GDM1 (cell line): ENCODE measurements around the gene DTNB.
"Not testable (repeated sequence)": the region's sequence is repeated elsewhere in the genome, so short reads cannot be mapped to it uniquely, and the experiment has no call there.

Experiments
- DNase-seq: peaks from one replicate; lab custom pipeline; 2025; lab: John Stamatoyannopoulos, UW

Gene DTNB

GRCh38 chr2:25418944-25419677 is 254.3 kb downstream of the DTNB start:
- no peak for DNase-seq

DNA sequence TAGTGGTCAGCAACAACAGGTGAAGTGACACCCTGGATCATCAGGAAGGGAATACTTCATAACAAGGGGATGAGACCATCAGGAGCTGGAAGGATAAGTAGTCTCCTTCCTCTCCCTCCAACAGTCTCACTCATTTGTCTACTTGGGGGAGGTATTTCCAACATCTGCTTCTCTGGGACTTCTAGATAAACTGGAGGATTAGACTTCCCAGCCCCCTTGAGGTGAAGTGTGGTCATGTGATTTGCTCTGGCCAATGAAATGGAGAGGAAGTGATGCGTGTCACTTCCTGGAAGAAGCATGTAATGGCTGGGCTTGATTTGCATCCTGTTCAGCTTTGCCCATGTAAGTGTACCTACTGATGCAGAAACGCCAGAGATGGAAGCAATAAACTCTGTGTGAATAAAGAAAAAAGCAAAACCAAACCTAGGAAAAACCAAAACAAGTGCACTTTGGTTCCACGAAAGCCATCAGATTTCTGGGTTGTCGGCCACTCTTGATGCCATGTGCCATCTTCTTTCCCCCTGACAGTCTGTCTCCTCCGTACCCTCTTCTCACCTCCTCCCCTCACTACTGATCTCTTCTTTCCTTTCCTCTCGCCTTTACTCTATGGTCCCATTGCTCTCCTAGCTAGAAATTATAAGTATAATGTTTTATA is 255.5 kb downstream of the DTNB start:
- DNase-seq, result no peak

- no peak for DNase-seq
Observed at GRCh38 chr2:25416674-25417073, 256.7 kb downstream of the DTNB start.

DNA sequence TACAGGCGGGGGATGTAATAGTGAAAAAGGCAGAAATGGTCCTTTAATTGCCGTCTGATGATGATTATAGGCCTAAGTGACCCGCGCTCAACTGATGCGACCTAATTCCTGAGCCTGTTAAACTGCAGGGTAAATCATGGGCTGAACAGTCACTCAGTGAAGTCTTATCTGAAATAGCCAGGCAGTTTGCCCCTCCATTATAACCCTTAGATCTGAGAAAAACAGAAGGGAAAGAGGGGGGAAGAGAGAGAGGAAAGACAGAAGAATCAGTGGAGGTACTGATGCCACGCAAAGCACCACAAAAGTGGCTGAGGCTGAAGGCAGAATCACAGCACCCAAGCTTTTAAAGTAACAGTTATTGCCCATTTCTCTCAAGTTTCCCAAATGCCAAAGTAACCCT is 258.6 kb downstream of the DTNB start:
- DNase-seq, result no peak

GRCh38 chr2:25413409-25413808 is 260.0 kb downstream of the DTNB start:
- DNase-seq, result not testable (repeated sequence)

DNA sequence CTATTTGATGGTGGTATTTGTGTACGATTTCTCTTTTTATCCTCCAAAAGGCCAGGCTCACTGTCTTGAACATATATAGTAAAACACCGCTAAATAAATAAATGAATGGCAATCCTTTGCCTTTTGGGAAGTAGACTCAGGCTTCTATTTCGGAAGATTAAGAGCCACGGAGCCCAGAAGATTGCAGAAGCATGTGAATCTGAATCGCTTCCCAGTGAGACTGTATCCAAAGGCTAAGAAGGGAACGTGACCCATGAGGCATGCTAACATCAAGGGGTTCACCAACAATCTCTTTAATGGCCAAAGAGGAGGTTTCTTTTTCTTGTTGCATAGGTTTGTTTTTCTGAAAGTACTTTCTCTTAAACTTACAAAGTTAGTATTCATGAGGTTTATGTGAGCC is 261.6 kb downstream of the DTNB start:
- DNase-seq, result no peak

GRCh38 chr2:25411281-25411680 is 262.1 kb downstream of the DTNB start:
- no peak for DNase-seq

DNA sequence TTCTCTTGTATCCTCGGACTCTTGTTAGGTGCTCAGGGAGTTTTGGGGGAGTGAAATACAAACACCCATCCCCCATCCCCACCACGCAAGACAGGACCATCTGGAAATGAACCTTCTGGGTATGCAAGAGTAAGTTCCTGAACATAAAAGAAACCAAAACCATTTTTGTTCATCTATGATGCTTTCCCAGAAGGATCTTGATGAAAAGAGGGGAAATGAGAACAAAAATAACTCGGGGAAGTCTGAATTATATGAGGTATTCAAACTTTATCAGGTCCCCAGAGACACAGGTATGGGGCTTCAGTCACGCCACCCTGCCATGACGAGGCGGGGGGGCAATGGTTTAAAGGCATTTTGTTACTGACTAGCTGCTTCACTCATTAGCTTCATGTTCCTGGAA is 263.0 kb downstream of the DTNB start:
- DNase-seq, result no peak

DNA sequence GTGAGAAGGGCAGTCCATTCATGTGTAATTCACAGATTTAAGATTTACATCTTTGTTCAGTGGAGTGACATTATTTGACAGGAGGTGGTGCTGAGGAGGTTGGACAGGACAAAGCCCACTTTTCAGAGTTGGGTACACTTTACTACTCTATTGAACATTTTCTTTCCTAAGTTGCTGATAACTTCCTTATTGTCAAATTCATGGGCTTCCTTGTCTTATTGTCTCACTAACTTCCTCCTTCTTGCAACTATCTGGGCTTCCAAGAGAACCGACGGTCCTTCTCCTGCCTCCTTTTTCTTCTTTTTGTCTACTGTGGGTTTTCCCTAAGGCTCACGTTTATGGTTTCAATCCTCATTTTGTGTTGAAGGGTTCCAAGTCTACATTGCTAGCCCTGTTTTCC is 263.9 kb downstream of the DTNB start:
- DNase-seq, result no peak

DNA sequence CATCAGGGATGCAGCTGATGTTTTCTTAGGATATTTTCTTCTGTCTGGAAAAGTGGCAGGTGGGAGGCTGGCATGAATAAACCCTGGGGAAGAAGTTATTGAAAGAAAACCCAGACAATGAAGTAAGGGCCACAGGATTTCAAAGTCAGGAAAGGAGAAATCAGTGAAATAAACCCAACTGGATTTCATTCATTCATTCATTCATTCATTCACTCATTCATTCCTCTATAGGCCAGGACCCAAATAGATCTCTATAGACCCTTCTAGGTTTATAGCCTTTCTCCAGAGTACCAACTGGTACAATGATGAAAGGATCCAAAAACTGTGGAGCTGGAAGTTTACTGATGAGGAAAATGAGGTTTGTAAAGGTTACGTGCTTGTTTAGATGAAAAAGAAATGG is 264.3 kb downstream of the DTNB start:
- DNase-seq, result no peak

- DNase-seq, result no peak
Observed at GRCh38 chr2:25405611-25406295, 267.6 kb downstream of the DTNB start.

DNA sequence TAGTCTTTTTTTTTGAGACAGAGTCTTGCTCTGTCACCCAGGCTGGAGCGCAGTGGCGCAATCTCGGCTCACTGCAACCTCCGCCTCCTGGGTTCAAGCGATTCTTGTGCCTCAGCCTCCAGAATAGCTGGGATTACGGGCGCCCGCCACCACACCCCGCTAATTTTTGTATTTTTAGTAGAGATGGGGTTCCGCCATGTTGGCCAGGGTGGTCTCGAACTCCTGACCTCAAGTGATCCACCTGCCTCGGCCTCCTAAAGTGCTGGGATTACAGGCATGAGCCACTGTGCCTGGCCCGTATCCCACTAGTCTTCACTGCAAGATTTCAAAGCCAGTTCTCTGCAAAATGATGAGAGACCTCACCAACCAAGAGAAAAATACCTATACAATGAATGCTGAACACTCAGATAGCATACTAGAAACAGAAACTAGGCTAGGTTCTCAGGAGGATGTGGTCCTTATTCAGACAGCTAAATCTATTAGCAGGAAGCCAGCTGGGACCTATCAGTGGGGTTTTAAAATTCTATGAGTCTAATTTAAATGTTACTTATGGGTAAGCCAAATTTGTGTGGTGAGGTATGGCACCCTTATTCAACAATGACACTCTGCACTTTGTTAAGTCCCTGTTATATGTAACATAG is 270.1 kb downstream of the DTNB start:
- DNase-seq, result not testable (repeated sequence)

GRCh38 chr2:25402477-25402876 is 270.9 kb downstream of the DTNB start:
- no peak for DNase-seq

DNA sequence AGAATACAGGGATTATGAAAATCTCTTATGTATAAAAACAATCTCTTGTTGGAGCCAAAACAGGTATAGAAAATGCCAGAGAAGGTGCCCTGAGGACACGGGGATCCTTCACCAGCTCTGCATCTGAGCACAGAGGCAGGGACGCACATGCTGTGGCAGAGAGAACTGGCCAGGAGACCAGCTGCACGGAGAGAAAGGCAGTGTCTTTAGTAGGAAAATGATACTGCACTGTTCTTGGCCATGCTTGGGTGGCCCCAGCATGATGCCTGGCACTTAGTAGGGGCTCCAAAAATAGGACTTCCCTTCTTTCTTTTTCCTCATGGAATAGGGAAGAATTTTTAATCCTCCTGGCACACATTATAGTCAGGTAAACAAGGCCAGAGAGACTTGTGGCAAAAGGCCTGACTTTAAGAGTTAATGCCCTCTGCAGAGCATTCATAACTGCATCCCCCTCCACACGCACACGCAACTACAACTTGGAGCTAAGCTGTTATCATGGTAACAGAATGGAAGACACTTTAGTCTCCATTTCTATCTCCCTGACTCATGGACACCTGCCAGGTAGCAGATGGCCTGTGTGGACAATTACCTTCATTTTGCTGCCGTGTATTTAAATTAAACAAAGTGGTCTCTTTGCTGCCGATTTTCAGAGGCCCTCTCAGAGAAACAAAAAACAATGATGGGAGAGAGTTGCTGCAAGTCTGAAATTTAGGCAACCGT is 271.9 kb downstream of the DTNB start:
- DNase-seq, result no peak

DNA sequence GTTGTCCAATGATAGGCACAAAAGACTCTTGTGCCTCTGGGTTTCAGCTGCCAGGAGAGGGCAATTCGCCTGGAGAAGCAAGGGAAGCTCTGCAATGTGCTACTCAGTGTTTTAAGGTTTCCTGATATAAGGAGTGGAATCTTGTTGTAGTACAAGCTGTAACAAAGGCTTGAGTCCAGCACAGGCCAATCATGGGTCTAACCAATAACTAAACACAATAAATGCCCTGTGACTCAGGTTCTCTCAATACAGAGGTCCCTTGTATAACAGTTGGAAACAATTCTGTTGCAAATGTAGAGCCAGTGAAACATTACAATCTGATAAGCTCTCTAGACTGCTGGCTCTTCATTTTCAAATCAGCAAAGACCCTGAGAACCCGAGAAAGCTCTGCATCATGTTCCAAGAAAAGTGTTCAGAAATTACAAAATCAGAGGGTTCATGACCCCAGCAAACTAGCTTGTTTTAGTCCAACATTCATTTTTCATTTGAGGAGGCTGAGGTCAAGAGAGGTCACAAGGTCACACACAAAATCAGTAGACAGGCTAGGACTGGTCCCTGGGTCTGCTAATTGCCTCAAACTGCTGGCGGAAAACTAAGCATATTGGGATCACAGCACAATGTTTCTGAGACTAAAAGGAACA is 272.7 kb downstream of the DTNB start:
- DNase-seq, result no peak

DNA sequence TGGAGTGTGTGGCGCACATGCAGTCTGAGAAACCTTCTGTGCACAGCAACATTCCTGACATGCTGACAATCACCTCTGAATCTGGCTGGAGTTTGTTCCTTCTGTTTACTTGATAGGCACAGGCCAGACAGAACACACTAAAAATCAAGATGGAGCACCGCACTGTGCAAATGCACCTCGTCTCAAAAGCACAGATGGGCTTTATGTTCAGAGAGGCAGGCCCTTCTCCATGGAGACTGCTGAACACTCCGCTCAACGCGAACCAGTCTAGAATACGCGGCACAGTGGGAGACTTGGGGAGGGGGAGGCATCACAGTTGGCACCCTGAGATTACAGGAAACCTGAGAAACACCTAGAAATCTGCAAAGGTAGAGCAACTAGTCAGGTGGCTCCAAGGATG is 273.2 kb downstream of the DTNB start:
- no peak for DNase-seq

- DNase-seq, result no peak
Observed at GRCh38 chr2:25398534-25398933, 274.8 kb downstream of the DTNB start.

- DNase-seq, result no peak
Observed at GRCh38 chr2:25397777-25398176, 275.6 kb downstream of the DTNB start.

DNA sequence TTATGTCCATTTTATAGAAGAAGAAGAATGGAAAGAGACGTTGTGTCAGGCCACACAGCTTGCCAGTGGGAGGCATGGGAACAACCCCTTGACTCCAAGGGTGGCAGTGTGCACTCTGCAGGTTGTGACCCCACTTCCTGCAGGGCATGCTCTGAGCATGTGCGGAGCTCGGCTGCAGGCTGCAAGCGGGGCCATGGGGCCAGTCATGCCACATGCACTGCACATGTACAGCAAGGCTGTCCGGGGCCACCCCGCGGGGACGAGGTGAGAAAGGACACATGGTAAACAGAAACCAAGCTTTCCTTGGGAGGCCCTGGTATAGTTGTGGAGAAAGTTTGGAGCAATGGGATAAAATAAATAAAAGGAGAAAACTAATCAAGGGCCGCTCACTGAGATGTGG is 284.2 kb downstream of the DTNB start:
- DNase-seq, result no peak

- no peak for DNase-seq
Observed at GRCh38 chr2:25388491-25388890, 284.9 kb downstream of the DTNB start.

GRCh38 chr2:25387876-25388449 is 285.4 kb downstream of the DTNB start:
- DNase-seq, result no peak
